ENCODE measurements around the gene CXCL1. TPM values are rescaled to one million over a fixed set of nuclear protein-coding genes. Genes with fewer than 3 reads are reported as not detected.

CXCL1 gene
- total RNA-seq, 2 experiments from 2014 or later, result not detected

- POLR2A ChIA-PET, result no interaction called here
- CTCF ChIA-PET, result no interaction called here
Measured at GRCh38 chr4:73908965-73909364, 39.8 kb downstream of the CXCL1 start.

GRCh38 chr4:73911746-73912145 is 42.6 kb downstream of the CXCL1 start:
- ChIA-PET CTCF (no interaction called here), POLR2A (no interaction called here)

DNA sequence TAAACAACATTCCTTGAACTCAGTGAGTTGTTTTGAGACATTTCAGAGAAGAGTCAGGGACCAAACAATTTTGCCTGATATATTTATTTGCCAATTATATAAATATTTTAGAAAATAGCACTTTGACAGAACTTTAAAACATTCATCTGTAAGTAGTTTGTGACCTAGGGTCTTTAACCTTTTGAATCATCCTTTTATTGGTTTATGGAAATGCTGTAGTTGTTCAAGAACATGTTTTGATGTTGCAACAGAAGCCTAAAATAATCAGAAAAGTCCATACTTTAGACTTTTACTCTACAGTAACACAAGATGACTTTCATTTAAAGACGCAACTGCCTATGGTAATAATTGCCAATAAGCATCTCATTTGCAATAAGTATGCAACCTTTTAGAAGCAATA is 43.0 kb downstream of the CXCL1 start:
- CTCF ChIA-PET, result no interaction called here

GRCh38 chr4:73914071-73914470 is 44.9 kb downstream of the CXCL1 start:
- ChIA-PET POLR2A (no interaction called here), CTCF (no interaction called here)

More for the DNA sequence above, 43.0 kb downstream of the CXCL1 start:
- POLR2A ChIA-PET, result no interaction called here

- CTCF ChIA-PET, result no interaction called here
- POLR2A ChIA-PET, result no interaction called here
Measured at GRCh38 chr4:73916172-73916925, 47.2 kb downstream of the CXCL1 start.

DNA sequence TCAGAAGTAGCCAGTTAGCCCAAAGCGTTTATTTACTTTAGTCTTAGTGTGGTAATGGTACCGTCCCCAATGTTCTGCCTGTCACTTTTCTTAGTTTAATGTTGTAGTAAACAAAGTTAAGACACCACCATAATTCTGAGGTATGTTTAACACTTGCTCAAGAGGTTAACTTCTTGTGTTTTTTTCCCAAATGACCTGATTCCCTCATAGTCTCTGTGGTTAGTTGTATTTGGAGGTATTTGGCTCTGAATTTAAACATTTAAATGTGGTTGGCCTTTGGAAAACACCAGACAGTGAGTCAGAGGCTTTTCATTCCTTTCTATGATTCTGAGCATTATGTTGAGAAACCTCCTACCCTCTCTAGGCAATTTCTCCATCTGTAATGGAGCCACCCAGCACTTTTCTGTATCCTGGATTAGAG is 47.9 kb downstream of the CXCL1 start:
- ChIA-PET CTCF (no interaction called here), POLR2A (no interaction called here)

DNA sequence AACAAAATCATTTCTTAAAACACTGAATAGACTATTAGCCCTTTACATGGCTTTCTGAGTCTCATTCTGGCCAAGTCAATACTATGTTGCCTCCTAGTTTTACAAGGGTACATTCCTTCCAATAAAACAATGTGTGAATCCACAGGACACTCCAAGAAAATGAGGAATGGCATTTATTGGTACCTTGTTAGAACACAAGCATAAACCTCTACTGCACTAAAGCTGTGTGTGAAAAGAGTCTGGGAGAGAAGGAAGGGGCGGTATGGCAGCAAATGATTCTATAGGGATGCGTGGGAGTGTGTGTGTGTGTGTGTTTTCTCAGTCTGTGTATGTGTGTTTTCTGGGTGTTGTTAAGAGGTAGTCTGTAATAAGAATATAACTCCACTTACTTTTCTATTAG is 48.9 kb downstream of the CXCL1 start:
- ChIA-PET POLR2A (no interaction called here), CTCF (no interaction called here)

- POLR2A ChIA-PET, result no interaction called here
- CTCF ChIA-PET, result no interaction called here
Measured at GRCh38 chr4:73919691-73920090, 50.5 kb downstream of the CXCL1 start.

Other genes starting within 250 kb of the CXCL1 start
- gene RASSF6, start 249.0 kb upstream of the CXCL1 start, total RNA-seq, result not detected
- gene CXCL8, start 128.8 kb upstream of the CXCL1 start, total RNA-seq, result under 1 TPM; 0.21 to 0.30 TPM
- gene CXCL6, start 32.7 kb upstream of the CXCL1 start, total RNA-seq, result not detected
- gene PF4V1, start 16.1 kb upstream of the CXCL1 start, total RNA-seq, result not detected
- not detected for gene PF4, start 112.6 kb downstream of the CXCL1 start, total RNA-seq
- not detected for gene PPBP, start 118.8 kb downstream of the CXCL1 start, total RNA-seq
- not detected for gene CXCL5, start 129.3 kb downstream of the CXCL1 start, total RNA-seq
- gene CXCL3, start 169.3 kb downstream of the CXCL1 start, total RNA-seq, result not detected
- not detected for gene CXCL2, start 229.8 kb downstream of the CXCL1 start, total RNA-seq